ENCODE measurements around the gene GPANK1. TPM values are rescaled to one million over a fixed set of nuclear protein-coding genes. Genes with fewer than 3 reads are reported as not detected.

Gene GPANK1
- total RNA-seq, 1 experiment from 2014 or later: 11.5 TPM

GRCh38 chr6:31631681-31632278, 33.0 kb downstream of the GPANK1 start:
- Histone ChIP-seq H3K27ac (no peak overlapping the region), H3K4me3 (no peak overlapping the region), H3F3A (ENCODE audit: insufficient read depth, low read depth) (peaks cover 48% of the 10 kb centered on the region), H4K20me1 (ENCODE audit: insufficient read depth) (0 out of 2 replicates have a peak, but pooled peaks cover 3% of the 10 kb centered on the region), H3K9me3 (ENCODE audit: insufficient read depth, low read depth) (no peaks in the 10 kb centered on the region), H3K4me2 (no peak overlapping the region), H3K27me3 (ENCODE audit: insufficient read depth, low read depth) (no peaks in the 10 kb centered on the region), H2AFZ (no peak overlapping the region), H3K36me3 (ENCODE audit: low read depth) (peaks cover 28% of the 10 kb centered on the region), H3K4me1 (replicated peaks; ENCODE audit: insufficient read depth) (no peaks in the 10 kb centered on the region), H3K9me2 (ENCODE audit: insufficient read depth) (no peaks in the 10 kb centered on the region), H3K79me2 (ENCODE audit: low read depth) (no peaks in the 10 kb centered on the region)
- intact Hi-C loops (cut with micrococcal nuclease; ENCODE audit: unreplicated experiment): no loop called here
- TF ChIP-seq CTCF (conservative IDR thresholded peaks at IDR 0.05): no peak
- no peak for TF ChIP-seq EZH2 (IDR thresholded peaks at IDR 0.05; ENCODE audit: low read depth)
- POLR2A ChIA-PET (ENCODE audit: unreplicated experiment): no interaction called here
- no peak for DNase-seq
- CTCF ChIA-PET: no interaction called here
- no TSS peak for BruUV-seq (replicated peaks)

- Histone ChIP-seq H3K27me3 (ENCODE audit: insufficient read depth, low read depth) (no peaks in the 10 kb centered on the region), H3K9me2 (ENCODE audit: insufficient read depth) (no peaks in the 10 kb centered on the region), H3K4me3 (no peak overlapping the region), H3K79me2 (ENCODE audit: low read depth) (no peaks in the 10 kb centered on the region), H4K20me1 (ENCODE audit: insufficient read depth) (0 out of 2 replicates have a peak, but pooled peaks cover 3% of the 10 kb centered on the region), H3K4me1 (replicated peaks; ENCODE audit: insufficient read depth) (no peaks in the 10 kb centered on the region), H3K9me3 (ENCODE audit: insufficient read depth, low read depth) (no peaks in the 10 kb centered on the region), H3K4me2 (no peak overlapping the region), H3K27ac (no peak overlapping the region), H3F3A (ENCODE audit: insufficient read depth, low read depth) (peaks cover 50% of the 10 kb centered on the region), H2AFZ (no peak overlapping the region), H3K36me3 (ENCODE audit: low read depth) (peaks cover 34% of the 10 kb centered on the region)
- intact Hi-C loops (cut with micrococcal nuclease; ENCODE audit: unreplicated experiment): no loop called here
- BruUV-seq (replicated peaks): no TSS peak
- POLR2A ChIA-PET (ENCODE audit: unreplicated experiment): no interaction called here
- CTCF ChIA-PET: no interaction called here
- TF ChIP-seq CTCF (conservative IDR thresholded peaks at IDR 0.05): no peak
- no peak for TF ChIP-seq EZH2 (IDR thresholded peaks at IDR 0.05; ENCODE audit: low read depth)
- DNase-seq: no peak
Observed at GRCh38 chr6:31631209-31631608, 33.6 kb downstream of the GPANK1 start.

- no TSS peak for BruUV-seq (replicated peaks)
- H3K9me2 ChIP-seq (ENCODE audit: insufficient read depth): no peaks in the 10 kb centered on the region
- no peaks in the 10 kb centered on the region for H3K27me3 ChIP-seq (ENCODE audit: insufficient read depth, low read depth)
- CTCF ChIA-PET: no interaction called here
- H3K9me3 ChIP-seq (ENCODE audit: insufficient read depth, low read depth): no peaks in the 10 kb centered on the region
- no peak overlapping the region for H2AFZ ChIP-seq
- H3K4me3 ChIP-seq: no peak overlapping the region
- H3K4me1 ChIP-seq (replicated peaks; ENCODE audit: insufficient read depth): no peaks in the 10 kb centered on the region
- TF ChIP-seq EZH2 (IDR thresholded peaks at IDR 0.05; ENCODE audit: low read depth): no peak
- no peak for TF ChIP-seq CTCF (conservative IDR thresholded peaks at IDR 0.05)
- 0 out of 2 replicates have a peak, but pooled peaks cover 5% of the 10 kb centered on the region for H3K79me2 ChIP-seq (ENCODE audit: low read depth)
- H4K20me1 ChIP-seq (ENCODE audit: insufficient read depth): peaks cover 3% of the 10 kb centered on the region; the same call in 1 of the 2 replicates
- peaks cover 42% of the 10 kb centered on the region for H3K36me3 ChIP-seq (ENCODE audit: low read depth)
- peaks cover 45% of the 10 kb centered on the region for H3F3A ChIP-seq (ENCODE audit: insufficient read depth, low read depth)
- no peak for DNase-seq
- POLR2A ChIA-PET (ENCODE audit: unreplicated experiment): interaction anchor here (0.7 kb wide), 1 partner anchor 291 kb away, joined by 6 read pairs; no protein-coding TSS in a partner anchor
- no peak overlapping the region for H3K27ac ChIP-seq
- intact Hi-C loops (cut with micrococcal nuclease; ENCODE audit: unreplicated experiment): no loop called here
- H3K4me2 ChIP-seq: no peak overlapping the region
Observed at GRCh38 chr6:31630177-31630934, 34.4 kb downstream of the GPANK1 start.
